ENCODE results near the gene ALPI.
A peak's percentile ranks its signal among the peaks of the same experiment; 100 is the strongest.

The ALPI gene

GRCh38 chr2:232438091-232438490 lies 17.9 kb upstream of the ALPI start:
- no peak for TF ChIP-seq ZNF747 (tag by site-specific recombination; IDR thresholded peaks at IDR 0.05)
- no peak for TF ChIP-seq ZNF48 (tag by site-specific recombination; IDR thresholded peaks at IDR 0.05)
- no peak for TF ChIP-seq ZNF366 (tag by site-specific recombination; conservative IDR thresholded peaks at IDR 0.05)
- TF ChIP-seq ZNF140 (tag by site-specific recombination; IDR thresholded peaks at IDR 0.05): no peak
- 0 out of 2 replicates have a peak, but pooled peaks have one; percentile 27 for TF ChIP-seq SCRT2 (tag by site-specific recombination; IDR thresholded peaks at IDR 0.05)
- TF ChIP-seq KLF9 (tag by site-specific recombination; IDR thresholded peaks at IDR 0.05; ENCODE audit: low read depth): no peak
- TF ChIP-seq ZEB2 (tag by site-specific recombination; IDR thresholded peaks at IDR 0.05): no peak
- no peak for TF ChIP-seq ZNF324 (tag by site-specific recombination; IDR thresholded peaks at IDR 0.05)
- H3K4me1 ChIP-seq (ENCODE audit: control insufficient read depth, insufficient read depth, low read length): no peaks in the 10 kb centered on the region
- no peak overlapping the region for H3K27ac ChIP-seq (ENCODE audit: extremely low read depth, low read depth, low read length)
- ChIA-PET CTCF (interaction anchor here (0.7 to 1.4 kb wide), 3 partner anchors 8 to 531 kb away, joined by 3 to 11 read pairs (median 4); no protein-coding TSS in a partner anchor), POLR2A (no interaction called here)
- no peaks in the 10 kb centered on the region for H3K36me3 ChIP-seq (ENCODE audit: control insufficient read depth in 2 of 2, insufficient read depth in 1 of 2, low read length in 2 of 2)
- H3K4me3 ChIP-seq (ENCODE audit: low read depth, low read length): no peak overlapping the region
- H3K9me3 ChIP-seq (ENCODE audit: control insufficient read depth, insufficient read depth, low read depth, low read length): no peaks in the 10 kb centered on the region

GRCh38 chr2:232438951-232439757 lies 16.8 kb upstream of the ALPI start:
- CTCF ChIA-PET: interaction anchor here (0.6 to 2.9 kb wide), 31 partner anchors 9 to 639 kb away, joined by 3 to 49 read pairs (median 4); partner anchors contain the start of gene ECEL1

More at GRCh38 chr2:232438951-232439757, 16.8 kb upstream of the ALPI start:
- Histone ChIP-seq H3K36me3 (ENCODE audit: control insufficient read depth in 2 of 2, insufficient read depth in 1 of 2, low read length in 2 of 2) (no peaks in the 10 kb centered on the region), H3K27ac (ENCODE audit: extremely low read depth, low read depth, low read length) (no peak overlapping the region), H3K9me3 (ENCODE audit: control insufficient read depth, insufficient read depth, low read depth, low read length) (no peaks in the 10 kb centered on the region), H3K4me3 (ENCODE audit: low read depth, low read length) (no peak overlapping the region), H3K4me1 (ENCODE audit: control insufficient read depth, insufficient read depth, low read length) (no peaks in the 10 kb centered on the region)
- POLR2A ChIA-PET: interaction anchor here (0.7 kb wide), 1 partner anchor 514 kb away, joined by 4 read pairs; no protein-coding TSS in a partner anchor
- TF ChIP-seq ZNF654 (tag by site-specific recombination; IDR thresholded peaks at IDR 0.05; ENCODE audit: low read depth) (peak; percentile 31; the same call in 1 of the 2 replicates), ZNF513 (tag by site-specific recombination; IDR thresholded peaks at IDR 0.05) (no peak), ZNF416 (tag by site-specific recombination; IDR thresholded peaks at IDR 0.05) (no peak), ZNF48 (tag by site-specific recombination; IDR thresholded peaks at IDR 0.05) (no peak), ZNF335 (tag by site-specific recombination; conservative IDR thresholded peaks at IDR 0.05) (no peak), ZNF548 (tag by site-specific recombination; IDR thresholded peaks at IDR 0.05) (no peak), ZNF26 (tag by site-specific recombination; IDR thresholded peaks at IDR 0.05) (no peak), CTCF (tag by site-specific recombination; IDR thresholded peaks at IDR 0.05) (peak; percentile 29; the same call in 1 of the 2 replicates)
